IPS-18c (cell line): ENCODE measurements around the gene EFNA5.

ENCODE experiments used
- H3K4me3 ChIP-seq: 2 replicates; pipeline ENCODE4 v1.7.0; 2013; ENCODE audit warnings: low read depth, mild to moderate bottlenecking, low read length, moderate library complexity; ENCODE audit not compliant: insufficient read depth
- H3K9me3 ChIP-seq: one replicate; pipeline ENCODE4 v1.6.1; 2013; ENCODE audit warnings: mild to moderate bottlenecking, low read length, moderate library complexity; ENCODE audit not compliant: control insufficient read depth, insufficient read depth

EFNA5 gene

GRCh38 chr5:107529618-107530017 is 141.1 kb downstream of the EFNA5 start:
- Histone ChIP-seq H3K9me3 (no peaks in the 10 kb centered on the region), H3K4me3 (no peak overlapping the region)

DNA sequence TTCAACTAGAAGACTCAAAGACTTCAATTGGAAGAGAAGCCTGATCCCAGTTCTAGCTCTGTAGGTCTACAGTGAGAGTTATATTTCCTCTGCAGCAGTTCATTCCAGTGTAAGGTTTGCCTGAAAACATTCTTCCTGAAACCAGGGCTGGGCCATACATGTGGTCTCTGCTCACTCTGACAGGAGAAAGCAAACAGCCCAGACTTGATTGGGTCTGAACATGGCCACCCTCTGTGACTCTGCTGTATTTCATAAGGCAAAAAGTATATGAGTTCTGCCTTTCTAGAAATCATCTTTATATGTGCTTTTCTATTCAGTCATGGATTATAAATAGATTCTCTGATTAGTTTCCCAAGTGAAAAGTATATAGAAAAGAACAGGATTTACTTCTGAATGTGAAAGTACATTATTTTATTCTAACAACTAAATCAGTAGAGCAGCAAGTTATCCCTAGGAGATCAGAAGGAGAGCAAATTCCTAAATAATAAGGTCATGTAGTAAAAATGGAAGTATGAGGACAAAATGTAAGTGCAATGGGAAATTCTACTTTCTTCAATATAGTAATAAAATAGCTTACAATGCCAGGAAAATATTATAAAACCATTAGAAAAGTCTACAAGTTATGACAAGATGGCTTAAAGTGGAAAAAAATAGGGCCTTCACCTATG is 144.3 kb downstream of the EFNA5 start:
- Histone ChIP-seq H3K4me3 (no peak overlapping the region), H3K9me3 (no peaks in the 10 kb centered on the region)

DNA sequence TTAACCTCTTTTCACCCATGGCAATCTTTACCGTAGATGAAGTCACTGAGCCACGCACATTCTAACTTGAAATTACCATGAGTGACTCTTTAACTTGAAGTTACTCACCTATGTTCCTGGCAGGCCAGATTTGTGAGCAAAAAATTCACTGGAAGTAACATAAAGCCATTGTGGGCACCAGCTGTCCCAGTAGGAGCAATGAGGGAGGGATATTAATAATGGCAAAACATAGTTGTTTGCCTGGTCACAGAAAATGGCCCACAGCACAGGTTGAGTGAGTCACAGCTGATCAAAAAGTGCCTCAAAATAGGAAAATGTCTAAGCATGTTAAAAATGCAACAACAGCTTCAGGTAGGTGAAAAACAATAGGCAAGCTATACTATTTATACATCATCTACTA is 146.6 kb downstream of the EFNA5 start:
- Histone ChIP-seq H3K9me3 (no peaks in the 10 kb centered on the region), H3K4me3 (no peak overlapping the region)

GRCh38 chr5:107523029-107523680 is 147.6 kb downstream of the EFNA5 start:
- H3K9me3 ChIP-seq: no peaks in the 10 kb centered on the region

DNA sequence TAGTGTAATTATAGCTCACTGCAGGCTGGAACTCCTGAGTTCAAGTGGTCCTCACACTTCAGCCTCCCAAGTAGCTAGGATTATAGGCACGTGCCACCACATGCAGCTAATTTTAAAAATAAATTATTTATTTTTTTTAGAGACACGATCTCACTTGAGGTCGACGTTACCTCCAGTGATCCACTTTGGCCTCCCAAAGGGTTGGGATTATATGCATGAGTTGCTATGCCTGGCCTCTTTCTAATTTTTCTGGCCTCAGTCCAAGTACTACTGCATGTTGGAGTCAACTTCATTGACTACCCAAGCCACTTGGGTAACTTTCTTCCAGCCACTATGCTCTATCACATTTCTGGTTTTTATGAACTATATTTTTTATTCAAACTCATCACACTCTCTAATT is 148.3 kb downstream of the EFNA5 start:
- no peaks in the 10 kb centered on the region for H3K9me3 ChIP-seq
- H3K4me3 ChIP-seq: no peak overlapping the region

More at GRCh38 chr5:107523029-107523680, 147.6 kb downstream of the EFNA5 start:
- no peak overlapping the region for H3K4me3 ChIP-seq

DNA sequence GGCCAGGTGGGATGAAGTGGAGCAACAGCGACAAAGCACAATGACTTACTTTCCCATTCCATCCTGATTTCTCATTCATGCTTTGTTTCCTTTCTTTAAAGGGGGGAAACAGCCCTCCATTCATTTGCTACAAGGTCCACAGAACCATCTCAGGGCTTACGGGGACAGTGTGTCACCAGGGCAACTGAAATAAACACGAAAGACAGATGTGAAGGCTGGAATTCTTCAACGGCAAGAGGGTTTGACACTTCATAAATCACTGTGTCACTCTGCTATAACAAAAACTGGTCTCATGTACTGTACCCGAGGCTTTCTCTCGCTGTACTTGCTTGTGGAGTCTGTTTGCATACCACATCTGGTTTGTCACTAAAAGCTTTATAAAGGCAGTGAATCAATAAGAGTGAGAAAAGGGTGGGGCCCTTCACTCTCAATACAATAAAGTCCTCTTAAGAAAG is 150.8 kb downstream of the EFNA5 start:
- H3K9me3 ChIP-seq: no peaks in the 10 kb centered on the region
- H3K4me3 ChIP-seq: no peak overlapping the region

DNA sequence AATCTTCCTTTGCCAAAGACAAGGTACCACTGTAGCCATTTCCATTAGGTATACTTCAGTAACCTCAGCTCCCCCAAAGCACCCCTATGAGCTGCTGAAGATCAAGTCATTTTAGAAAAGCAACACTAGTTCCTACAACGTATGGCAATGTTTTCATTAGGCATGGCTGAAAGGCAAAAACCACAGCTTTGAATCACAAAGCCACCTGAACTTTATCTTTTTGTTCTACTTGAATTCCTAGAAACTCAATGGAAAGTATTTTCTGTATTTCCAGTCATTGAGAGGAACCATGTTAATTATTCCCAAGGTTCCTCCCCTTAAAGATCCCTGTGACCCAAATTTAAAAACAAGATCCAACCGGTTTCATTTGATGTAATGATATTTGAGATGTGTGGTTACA is 152.1 kb downstream of the EFNA5 start:
- no peaks in the 10 kb centered on the region for H3K9me3 ChIP-seq
- no peak overlapping the region for H3K4me3 ChIP-seq

- no peak overlapping the region for H3K4me3 ChIP-seq
- no peaks in the 10 kb centered on the region for H3K9me3 ChIP-seq
These were observed 152.5 kb downstream of the EFNA5 start for GRCh38 chr5:107518190-107518589.

GRCh38 chr5:107517185-107518033 is 153.3 kb downstream of the EFNA5 start:
- Histone ChIP-seq H3K9me3 (no peaks in the 10 kb centered on the region), H3K4me3 (no peak overlapping the region)

DNA sequence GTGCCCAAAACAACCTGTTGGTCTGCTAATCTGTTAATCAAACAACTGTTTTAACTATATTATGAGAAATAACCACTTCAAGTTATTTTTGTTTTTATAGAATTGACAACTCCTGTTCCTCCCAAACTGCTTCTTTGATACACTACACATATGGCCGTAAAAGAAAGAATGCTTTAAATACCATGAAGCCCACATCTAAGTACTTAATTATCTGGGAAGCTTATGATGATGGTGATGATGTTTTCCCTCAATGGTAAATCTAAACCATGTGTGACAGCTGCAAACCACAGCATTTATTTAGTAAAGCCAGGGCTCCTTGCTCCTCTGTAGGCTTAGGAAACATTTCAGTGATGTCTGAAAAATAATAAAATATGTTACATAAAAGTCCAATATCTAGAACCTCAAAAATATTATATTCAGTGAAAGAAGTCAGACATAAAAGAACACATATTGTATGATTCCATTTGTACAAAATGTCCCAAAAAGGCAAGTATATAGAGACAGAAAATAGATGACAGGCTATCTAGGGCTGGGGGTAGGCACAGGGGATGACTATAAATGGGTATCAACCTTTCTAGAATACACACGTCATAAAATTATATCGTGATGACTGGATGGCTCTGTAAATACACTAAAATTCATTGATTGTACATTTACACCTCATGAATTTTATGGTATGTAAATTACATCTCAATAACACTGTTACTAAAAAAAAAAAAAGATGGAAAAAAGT is 154.1 kb downstream of the EFNA5 start:
- H3K9me3 ChIP-seq: no peaks in the 10 kb centered on the region
- no peak overlapping the region for H3K4me3 ChIP-seq

DNA sequence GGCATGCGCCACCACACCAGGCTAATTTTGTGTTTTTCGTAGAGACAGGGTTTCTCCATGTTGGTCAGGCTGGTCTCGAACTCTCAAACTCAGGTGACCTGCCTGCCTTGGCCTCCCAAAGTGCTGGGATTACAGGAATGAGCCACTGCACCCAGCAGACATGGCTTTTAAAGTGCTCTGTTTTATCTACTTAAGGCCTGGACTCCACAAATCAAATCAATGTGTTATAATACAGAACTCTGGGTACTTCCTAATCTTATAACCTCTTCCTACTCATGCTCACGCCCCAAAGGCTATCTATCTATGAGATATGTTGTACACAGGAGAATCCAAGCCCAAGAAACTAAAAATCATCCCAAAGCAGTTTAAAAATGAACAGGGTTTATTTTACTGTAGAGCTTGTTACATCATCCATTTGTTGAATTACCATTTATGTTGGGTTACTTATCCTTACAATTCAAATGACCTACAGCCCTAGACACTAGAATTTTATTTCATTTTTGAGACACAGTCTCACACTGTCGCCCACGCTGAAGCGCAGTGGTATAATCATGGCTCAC is 155.1 kb downstream of the EFNA5 start:
- Histone ChIP-seq H3K4me3 (no peak overlapping the region), H3K9me3 (no peaks in the 10 kb centered on the region)

- H3K4me3 ChIP-seq: no peak overlapping the region
- H3K9me3 ChIP-seq: no peaks in the 10 kb centered on the region
These were observed 156.4 kb downstream of the EFNA5 start for GRCh38 chr5:107514305-107514704.

- Histone ChIP-seq H3K4me3 (no peak overlapping the region), H3K9me3 (no peaks in the 10 kb centered on the region)
These were observed 157.2 kb downstream of the EFNA5 start for GRCh38 chr5:107513337-107514085.

DNA sequence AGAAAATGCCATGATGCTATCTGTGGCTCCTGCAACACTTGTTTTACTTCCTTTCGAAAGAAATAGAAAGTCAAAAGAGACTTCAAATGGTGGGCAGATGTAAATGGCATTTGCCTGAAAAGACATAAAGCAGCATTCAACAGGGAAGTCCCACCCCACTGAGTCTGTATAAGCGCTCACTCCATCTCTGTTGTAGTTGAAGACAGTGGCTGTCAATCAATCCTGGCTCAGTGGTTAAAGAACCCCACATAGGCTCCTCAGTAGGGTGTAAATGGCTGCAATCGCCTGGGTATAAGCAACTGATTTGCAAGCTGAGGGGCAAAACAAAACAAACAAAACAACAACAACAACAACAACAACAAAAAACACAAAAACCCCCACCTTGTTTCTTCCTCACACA is 158.7 kb downstream of the EFNA5 start:
- Histone ChIP-seq H3K9me3 (no peaks in the 10 kb centered on the region), H3K4me3 (no peak overlapping the region)

GRCh38 chr5:107510125-107510524 is 160.6 kb downstream of the EFNA5 start:
- H3K4me3 ChIP-seq: no peak overlapping the region
- no peaks in the 10 kb centered on the region for H3K9me3 ChIP-seq

DNA sequence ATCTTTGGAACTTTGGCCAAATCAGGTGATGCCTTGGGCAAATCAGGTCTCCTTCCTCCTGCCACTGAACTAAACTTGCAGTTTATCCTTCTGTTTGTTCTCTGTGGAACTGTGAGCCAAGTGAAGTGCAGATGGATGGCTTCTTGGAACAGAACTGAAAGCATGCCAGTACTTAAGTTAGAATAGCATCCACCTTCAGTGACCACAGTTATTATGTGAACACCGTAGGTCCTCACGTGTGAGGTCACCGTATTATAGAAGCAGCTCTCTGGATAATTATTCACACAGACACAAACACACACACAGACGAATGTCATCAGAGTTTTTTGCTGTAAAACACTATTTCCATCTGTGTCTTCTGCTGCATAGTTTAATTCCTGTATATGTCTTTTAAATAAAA is 162.6 kb downstream of the EFNA5 start:
- no peaks in the 10 kb centered on the region for H3K9me3 ChIP-seq
- no peak overlapping the region for H3K4me3 ChIP-seq
